Activated T-cell treated with anti-CD3 and anti-CD28 coated beads for 1 hour (primary cell): ENCODE data around the gene NAB1.
"Not testable (repeated sequence)": the region's sequence is repeated elsewhere in the genome, so short reads cannot be mapped to it uniquely, and the experiment has no call there.

Experiments used
- DNase-seq: peaks from one replicate; pipeline ENCODE4 v3.0.0-alpha.2; 2020; ENCODE audit warnings: low read depth

NAB1 gene, protein sequence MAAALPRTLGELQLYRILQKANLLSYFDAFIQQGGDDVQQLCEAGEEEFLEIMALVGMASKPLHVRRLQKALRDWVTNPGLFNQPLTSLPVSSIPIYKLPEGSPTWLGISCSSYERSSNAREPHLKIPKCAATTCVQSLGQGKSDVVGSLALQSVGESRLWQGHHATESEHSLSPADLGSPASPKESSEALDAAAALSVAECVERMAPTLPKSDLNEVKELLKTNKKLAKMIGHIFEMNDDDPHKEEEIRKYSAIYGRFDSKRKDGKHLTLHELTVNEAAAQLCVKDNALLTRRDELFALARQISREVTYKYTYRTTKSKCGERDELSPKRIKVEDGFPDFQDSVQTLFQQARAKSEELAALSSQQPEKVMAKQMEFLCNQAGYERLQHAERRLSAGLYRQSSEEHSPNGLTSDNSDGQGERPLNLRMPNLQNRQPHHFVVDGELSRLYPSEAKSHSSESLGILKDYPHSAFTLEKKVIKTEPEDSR

GRCh38 chr2:190649035-190649797 lies at the start of gene NAB1:
Gene NAB1, plus strand, starts transcription at chr2:190649083. Its CDS starts 10,094 bp downstream, at chr2:190659177.
- DNase-seq = peak; percentile 43

DNA sequence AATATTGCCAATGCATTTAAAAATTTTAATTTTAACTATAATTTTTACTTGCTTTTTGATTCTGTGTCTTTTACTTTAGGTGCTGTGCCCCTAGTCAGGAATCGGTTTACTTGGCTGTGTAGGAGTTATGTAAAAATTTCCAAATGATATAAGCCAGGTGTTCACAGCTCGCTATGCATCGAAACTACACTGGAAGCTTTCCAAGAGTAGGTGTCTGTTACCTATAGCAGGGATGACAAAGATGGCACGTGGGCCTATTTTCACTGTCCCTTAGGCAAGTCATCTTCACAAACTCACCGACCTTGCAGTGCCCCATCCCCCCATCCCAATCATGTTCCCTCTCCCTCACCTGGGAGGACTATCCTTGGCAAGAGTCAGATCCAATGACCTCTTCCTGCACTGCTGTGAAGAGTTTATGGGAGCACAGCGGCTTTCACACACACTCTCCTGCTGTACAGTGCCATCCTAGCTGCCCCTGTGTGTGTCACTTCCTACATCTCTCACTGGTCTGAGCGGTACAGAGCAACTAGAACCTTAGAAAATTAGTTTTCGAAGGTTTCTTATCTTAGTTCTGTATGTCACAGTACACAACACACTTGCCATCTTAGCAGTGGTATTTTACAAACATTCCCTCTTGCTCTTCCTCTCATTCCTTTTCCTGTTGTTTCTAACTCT lies 49.2 kb upstream of the NAB1 start:
- no peak for DNase-seq

DNA sequence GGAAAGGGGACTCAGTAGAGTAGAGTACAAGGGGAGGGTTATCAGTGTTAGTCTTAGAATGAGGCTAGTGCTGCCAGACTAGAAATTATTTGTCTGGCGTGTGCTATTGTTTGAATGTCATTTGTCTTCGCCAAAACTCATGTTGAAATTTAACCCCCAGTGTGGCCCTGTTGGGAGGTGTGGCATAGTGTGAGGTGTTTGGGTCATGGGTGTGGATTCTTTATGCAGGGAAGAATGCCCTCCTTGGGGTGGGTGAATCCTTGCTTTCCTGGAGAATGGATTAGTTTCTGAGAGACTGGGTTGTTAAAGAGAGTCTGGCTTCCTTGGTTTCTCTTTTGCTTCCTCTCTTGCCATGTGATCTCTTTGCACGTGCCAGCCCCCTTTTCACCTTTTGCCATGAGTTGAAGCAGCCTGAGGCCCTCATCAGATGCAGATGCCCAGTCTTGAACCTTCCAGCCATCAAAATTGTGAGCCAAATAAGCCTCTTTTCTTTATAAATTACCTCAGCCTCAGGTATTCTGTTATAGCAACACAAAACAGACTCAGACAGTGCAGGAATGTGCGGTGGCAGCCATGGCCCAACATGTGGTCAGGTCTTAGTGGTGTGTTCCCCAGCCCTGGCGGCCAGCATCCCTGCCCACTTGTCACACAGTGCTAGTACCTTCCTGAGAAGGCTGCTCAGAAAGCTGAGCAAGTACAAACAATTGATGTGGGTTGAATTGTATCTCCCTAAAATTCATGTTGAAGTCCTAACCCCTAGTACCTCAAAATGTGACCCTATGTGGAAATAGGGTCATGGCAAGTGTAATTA lies 48.4 kb upstream of the NAB1 start:
- no peak for DNase-seq

GRCh38 chr2:190603374-190603773 lies 45.5 kb upstream of the NAB1 start:
- DNase-seq = no peak

GRCh38 chr2:190607014-190607597 lies 41.8 kb upstream of the NAB1 start:
- no peak for DNase-seq

GRCh38 chr2:190607657-190608357 lies 41.1 kb upstream of the NAB1 start:
- DNase-seq = no peak

- DNase-seq = not testable (repeated sequence)
Observed at GRCh38 chr2:190608863-190609262, 40.0 kb upstream of the NAB1 start.

DNA sequence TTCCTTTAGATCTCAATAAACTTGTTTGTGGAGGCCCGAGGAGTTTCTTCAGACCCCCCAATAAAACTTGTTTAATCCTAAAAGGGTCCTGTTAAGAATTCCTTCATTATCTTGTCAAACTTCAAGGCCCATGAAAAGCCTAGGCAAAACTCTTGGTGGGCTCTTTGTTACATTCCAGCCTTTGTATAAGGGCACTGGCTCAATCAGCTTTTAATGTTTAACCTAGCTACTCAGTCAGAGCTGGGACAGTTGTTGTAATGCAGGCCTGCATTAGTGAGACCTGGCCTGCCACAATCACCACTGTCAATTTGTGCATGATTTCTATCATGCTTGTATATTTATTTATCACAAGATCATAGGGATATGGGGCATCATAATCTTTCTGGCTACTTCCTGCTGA lies 39.5 kb upstream of the NAB1 start:
- DNase-seq = not testable (repeated sequence)

DNA sequence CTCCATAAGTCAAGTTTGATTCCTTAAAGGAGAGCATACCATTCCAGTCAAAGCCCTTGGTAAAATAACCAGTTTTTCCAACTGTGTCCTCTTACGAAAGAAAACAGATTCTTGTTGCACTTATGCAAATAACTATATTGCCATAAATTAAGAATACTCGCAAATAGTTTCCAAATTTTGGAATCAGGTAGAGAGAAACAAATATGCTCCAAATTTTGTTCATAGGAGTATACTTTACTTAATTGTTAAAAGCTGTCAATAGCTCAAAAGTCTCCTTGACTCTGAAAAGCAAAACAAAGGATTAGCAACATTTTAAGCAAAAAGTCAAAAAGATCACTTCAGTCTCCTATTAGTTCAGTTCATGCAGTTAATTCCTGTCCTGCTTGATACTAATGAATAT lies 38.4 kb upstream of the NAB1 start:
- not testable (repeated sequence) for DNase-seq

DNA sequence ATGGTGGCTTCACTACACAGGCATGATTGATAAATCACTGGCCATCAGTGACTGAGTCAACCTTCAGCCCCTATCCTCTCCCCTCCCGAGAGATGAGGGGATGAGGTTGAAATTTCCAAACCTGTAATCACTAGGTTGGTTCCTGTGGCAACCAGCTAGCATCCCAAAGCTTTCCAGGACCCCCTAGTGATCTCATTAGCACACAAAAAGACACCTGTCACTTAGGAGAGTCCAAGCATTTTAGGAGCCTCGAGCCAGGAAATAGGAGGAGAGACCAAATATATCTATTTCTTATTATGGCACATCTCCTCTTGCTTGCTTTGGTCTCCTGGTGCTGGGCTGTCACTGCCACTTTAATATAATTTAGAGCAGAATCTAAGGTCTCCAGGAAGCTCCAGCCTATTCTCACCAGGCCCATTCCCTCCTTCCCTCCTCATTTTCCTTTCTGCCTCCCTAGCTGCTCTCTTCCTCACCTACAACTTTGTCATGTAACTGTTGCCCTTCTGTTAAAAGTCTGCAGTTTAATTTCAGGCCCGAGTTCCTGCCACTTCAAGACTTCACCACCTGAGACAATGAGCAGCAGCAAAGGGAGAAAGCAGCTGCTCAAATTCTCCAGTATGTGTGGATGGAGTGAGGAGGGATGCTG lies 33.2 kb upstream of the NAB1 start:
- no peak for DNase-seq

- DNase-seq = no peak
Observed at GRCh38 chr2:190618030-190618429, 30.9 kb upstream of the NAB1 start.

DNA sequence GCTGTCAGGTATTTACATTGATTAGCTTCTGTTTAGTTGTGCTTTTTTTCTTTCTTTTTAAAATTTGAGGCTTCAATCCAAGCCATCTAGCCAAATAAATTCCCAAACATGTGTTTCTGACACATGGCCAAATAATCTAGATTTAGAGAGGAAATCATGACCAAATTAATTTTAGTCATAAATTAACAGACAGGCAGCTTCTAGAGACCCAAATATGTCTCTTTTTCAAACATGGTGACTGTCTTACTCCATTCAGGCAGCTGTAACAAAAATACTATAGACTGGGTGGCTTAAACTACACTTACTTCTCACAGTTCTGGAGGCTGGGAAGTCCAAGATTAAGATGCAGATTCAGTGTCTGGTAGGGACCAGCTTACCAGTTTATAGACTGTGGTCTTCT lies 23.2 kb upstream of the NAB1 start:
- no peak for DNase-seq

DNA sequence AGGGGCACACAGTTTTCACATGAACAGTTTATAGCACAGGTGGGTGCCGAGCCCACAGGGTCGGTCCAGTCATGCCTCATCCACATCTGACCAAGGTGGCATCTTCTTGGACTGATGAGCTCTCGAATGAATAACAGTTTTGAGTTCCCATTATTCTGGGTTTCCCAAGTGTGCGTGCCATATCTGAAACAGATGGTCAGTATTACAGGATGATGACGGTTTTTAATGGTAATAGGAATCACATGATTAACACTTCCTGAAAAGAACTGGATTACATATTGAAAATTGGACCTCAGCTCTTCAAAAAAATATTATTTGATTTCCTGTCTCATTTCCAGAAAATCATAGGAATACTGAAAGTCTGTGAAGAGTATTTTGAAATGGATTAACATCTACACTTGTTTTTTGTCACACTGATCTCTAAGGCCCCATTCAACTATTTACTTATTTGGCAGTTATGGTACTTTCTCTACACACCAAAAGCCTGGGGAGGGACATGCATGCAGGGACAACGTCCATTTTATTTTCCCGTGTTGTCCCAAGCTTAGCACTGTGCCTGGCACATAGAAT lies 22.2 kb upstream of the NAB1 start:
- no peak for DNase-seq

DNA sequence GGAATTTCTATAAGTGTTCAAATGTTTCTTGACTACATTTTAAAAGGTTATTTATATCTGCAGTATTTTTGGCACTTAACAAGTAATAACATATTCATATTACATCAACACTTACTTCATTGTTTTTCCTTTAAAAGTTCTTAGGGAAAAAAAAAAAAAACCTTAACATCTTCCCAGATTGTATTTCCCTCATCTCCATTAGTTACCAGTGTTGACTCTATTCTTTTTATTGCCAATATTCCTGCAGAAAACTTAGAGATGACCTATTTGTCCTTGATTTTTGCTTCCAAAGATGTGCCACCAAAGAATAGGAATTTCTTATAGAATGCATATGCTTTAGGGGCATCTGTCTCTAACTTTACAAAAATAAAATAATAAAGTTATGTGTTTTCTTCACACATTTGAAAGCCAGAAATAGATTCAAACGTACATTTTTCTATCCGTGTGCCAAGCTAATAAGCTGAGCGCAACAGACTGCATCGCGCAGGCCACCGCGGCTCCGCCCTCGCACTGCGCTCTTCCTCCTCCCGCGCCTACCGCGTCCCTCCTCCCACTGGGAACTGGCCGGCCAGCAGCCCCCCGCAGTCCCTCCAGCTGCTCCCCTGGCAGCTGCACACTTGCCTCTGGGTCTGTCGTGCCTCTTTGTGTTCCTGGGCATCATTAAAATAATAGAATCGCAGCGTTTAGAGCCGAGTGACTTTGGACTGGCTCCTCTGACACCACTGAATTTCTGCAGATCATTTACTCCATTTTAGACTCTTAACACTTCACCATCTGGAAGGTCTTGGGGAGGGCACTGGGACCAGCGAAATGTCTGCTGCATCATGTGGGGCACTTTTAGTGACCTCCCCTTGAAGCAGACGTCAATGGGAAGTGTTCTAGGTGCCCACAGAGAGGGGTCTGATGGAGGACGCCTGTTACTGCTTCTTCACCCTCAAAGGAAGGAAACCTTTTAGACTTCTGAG lies 21.2 kb upstream of the NAB1 start:
- DNase-seq = peak; percentile 5

DNA sequence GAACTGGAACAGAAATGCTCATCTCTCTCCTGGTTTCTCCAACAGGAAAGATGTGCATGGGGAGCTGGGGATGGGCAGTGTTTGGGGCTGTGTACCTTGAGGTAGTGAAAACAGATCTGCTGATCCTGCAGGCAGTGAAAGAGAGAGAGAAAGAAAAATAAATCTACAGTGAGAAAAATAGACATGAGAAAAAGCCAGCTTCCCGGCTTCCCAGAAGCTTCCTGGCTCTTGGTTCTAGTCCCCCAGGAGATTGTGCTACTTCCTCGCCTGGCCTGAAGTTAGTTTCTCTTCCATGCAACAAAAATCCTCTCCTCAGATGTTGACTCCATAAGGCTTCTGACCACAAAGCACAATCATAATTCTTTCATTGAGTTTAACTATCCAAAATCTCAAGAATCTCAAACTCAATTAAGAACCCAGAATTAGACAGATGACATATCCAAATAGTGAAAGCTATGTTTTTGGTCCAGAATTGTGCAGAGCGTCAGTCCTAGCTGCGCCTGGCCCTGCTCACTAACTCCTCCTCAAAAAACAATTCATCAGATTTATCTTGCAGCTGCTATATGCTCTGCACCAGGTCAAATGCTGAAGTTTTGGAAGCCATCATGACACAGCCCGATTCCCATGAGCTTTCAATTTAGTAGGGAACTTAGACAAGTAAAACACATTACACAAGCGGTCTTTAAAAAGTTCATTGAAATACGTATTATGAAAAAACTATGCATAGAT lies 20.1 kb upstream of the NAB1 start:
- no peak for DNase-seq

- DNase-seq = no peak
Observed at GRCh38 chr2:190634381-190634780, 14.5 kb upstream of the NAB1 start.

DNA sequence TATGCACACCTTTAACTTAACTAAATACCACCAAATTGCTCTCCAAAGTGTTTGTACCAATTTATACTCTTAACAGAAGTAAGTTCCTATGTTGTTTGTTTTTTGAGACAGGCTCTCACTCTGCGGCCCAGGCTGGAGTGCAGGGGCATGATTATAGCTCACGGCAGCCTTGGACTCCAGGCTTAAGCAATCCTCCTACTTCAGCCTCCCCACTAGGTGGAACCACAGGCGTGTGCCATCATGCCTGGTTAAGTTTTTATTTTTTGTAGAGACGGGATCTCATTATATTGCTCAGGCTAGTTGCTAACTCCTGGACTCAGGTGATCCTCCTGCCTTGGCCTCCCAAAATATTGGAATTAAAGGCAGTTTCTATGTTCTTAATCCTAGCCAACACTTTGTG lies 13.1 kb upstream of the NAB1 start:
- no peak for DNase-seq

- no peak for DNase-seq
Observed at GRCh38 chr2:190636361-190636760, 12.5 kb upstream of the NAB1 start.
